ENCODE measurements around the gene GATC.

- TF ChIP-seq CTCF (conservative IDR thresholded peaks at IDR 0.05; ENCODE audit: low read depth in 2 of 2) = no peak
- TF ChIP-seq REST (IDR thresholded peaks at IDR 0.05; ENCODE audit: unreplicated experiment) = no peak
- TF ChIP-seq POLR2AphosphoS5 (IDR thresholded peaks at IDR 0.05; ENCODE audit: low read depth) = no peak
- TF ChIP-seq EZH2 (IDR thresholded peaks at IDR 0.05; ENCODE audit: low read depth, unreplicated experiment) = no peak
- TF ChIP-seq EZH2phosphoT487 (IDR thresholded peaks at IDR 0.05; ENCODE audit: unreplicated experiment) = no peak
Observed at GRCh38 chr12:120416490-120417216, 29.6 kb upstream of the GATC start.
